HG03460 (cell line): Measurements from ENCODE around the gene CLK4.

Source experiments
- ATAC-seq: cut with Tn5 transposase; IDR thresholded peaks from one replicate; pipeline ENCODE4 v1.9.1; 2021; ENCODE audit not compliant: unreplicated experiment

Gene CLK4

DNA sequence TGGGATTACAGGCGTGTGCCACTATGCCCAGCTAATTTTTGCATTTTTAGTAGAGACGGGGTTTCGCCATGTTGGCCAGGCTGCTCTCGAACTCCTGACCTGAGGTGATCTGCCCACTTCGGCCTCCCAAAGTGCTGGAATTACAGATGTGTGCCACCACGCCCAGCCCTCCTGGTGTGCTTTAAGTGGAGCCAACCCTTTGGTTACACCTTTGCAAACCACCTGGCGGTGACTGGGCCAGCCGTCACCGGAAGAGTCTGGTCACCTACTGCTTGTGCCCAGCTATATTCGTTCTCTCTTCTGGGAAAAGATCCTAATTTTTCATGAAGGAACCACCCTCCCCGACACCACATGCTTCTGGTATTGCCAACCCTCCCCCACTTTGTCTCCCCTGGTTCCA lies 72.5 kb downstream of the CLK4 start:
- ATAC-seq = no peak

DNA sequence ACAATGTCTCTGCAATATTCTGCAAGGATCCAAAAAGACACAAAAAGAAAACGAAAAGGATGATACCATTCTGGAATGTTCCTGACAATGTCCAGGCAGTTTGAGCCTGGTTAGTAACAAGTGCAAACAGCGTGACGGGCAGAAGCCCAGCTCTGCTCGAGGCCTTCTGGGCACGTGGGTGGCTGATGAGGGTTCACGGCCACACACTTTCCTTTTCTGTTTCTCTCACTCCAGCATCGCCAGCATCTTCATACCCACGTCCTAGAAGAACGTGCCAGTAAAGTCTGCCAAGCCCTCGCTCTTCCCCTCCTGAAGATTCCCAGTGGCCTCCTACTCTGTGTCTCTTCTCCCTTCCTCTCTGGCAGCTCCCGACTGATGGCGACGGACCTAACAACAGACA lies 73.3 kb downstream of the CLK4 start:
- ATAC-seq = no peak
